ENCODE measurements around the gene GABBR1.

Gene GABBR1

GRCh38 chr6:29577544-29577943, 55.4 kb downstream of the GABBR1 start:
- Histone ChIP-seq H3K9me3 (ENCODE audit: control insufficient read depth, low read length) (no peaks in the 10 kb centered on the region), H3K23ac (ENCODE audit: low read length in 2 of 2) (no peak overlapping the region), H4K91ac (ENCODE audit: low read length) (no peak overlapping the region), H2BK5ac (ENCODE audit: low read depth, low read length, poor library complexity, severe bottlenecking) (no peak overlapping the region), H4K8ac (ENCODE audit: low read length) (no peak overlapping the region), H3K18ac (ENCODE audit: low read depth in 1 of 2, low read length in 2 of 2) (no peak overlapping the region), H3K27ac (ENCODE audit: low read length, poor library complexity, severe bottlenecking) (no peak overlapping the region), H3K79me1 (replicated peaks; ENCODE audit: low read length, poor library complexity, severe bottlenecking) (no peaks in the 10 kb centered on the region), H2BK15ac (ENCODE audit: low read depth, poor library complexity, severe bottlenecking) (no peak overlapping the region), H2AFZ (ENCODE audit: low read depth, low read length) (no peak overlapping the region), H2BK120ac (ENCODE audit: low read depth, low read length) (no peak overlapping the region), H3K4me3 (ENCODE audit: insufficient read depth in 1 of 2, low read depth in 1 of 2, low read length in 2 of 2) (no peak overlapping the region), H3K4me2 (ENCODE audit: low read length, poor library complexity, severe bottlenecking) (no peak overlapping the region), H2AK5ac (ENCODE audit: low read length, severe bottlenecking) (no peak overlapping the region), H3K9ac (ENCODE audit: low read length) (no peak overlapping the region), H3K36me3 (ENCODE audit: control insufficient read depth in 1 of 2, insufficient read depth in 2 of 2, low read depth in 1 of 2, low read length in 2 of 2) (no peaks in the 10 kb centered on the region), H3K4me1 (ENCODE audit: control insufficient read depth, insufficient read depth, low read depth, low read length) (peaks cover 2% of the 10 kb centered on the region), H3K14ac (ENCODE audit: low read length in 2 of 2) (no peak overlapping the region), H2BK12ac (ENCODE audit: low read length in 2 of 2) (no peak overlapping the region), H3K4ac (ENCODE audit: low read depth in 1 of 2, low read length in 2 of 2) (no peak overlapping the region), H3K27me3 (ENCODE audit: control insufficient read depth in 1 of 2, insufficient read depth in 1 of 2, low read length in 2 of 2) (peaks cover 5 to 18% of the 10 kb centered on the region in 2 experiments)
- no peak for DNase-seq
- 79% methylated on average over 7 of the region's 7 CpGs for WGBS

DNA sequence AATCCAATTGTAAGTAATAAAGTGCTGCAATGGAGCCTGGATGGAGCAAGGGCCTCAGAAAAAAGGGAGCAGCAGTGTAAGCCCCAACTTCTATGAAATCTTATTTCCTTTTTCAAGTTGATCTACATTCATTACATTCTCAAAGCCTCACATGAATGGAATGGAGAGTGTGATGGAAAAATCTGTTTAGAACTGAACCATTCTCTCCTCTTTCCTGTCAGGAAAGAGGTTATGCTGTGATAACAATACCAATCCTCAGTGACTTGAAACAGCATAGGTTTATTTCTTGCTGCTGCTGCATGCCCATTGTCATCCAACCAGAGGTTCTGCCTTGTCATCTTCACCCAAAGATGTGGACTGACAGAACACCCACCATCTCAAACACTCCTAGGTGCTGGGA, 56.9 kb downstream of the GABBR1 start:
- Histone ChIP-seq H3K9ac (ENCODE audit: low read length) (no peak overlapping the region), H2BK15ac (ENCODE audit: low read depth, poor library complexity, severe bottlenecking) (no peak overlapping the region), H2BK5ac (ENCODE audit: low read depth, low read length, poor library complexity, severe bottlenecking) (no peak overlapping the region), H2BK12ac (ENCODE audit: low read length in 2 of 2) (no peak overlapping the region), H3K9me3 (ENCODE audit: control insufficient read depth, low read length) (no peaks in the 10 kb centered on the region), H3K14ac (ENCODE audit: low read length in 2 of 2) (no peak overlapping the region), H3K18ac (ENCODE audit: low read depth in 1 of 2, low read length in 2 of 2) (no peak overlapping the region), H4K91ac (ENCODE audit: low read length) (no peak overlapping the region), H3K4me2 (ENCODE audit: low read length, poor library complexity, severe bottlenecking) (no peak overlapping the region), H2AFZ (ENCODE audit: low read depth, low read length) (no peak overlapping the region), H3K79me1 (replicated peaks; ENCODE audit: low read length, poor library complexity, severe bottlenecking) (no peaks in the 10 kb centered on the region), H2BK120ac (ENCODE audit: low read depth, low read length) (no peak overlapping the region), H4K8ac (ENCODE audit: low read length) (no peak overlapping the region), H2AK5ac (ENCODE audit: low read length, severe bottlenecking) (no peak overlapping the region), H3K4ac (ENCODE audit: low read depth in 1 of 2, low read length in 2 of 2) (no peak overlapping the region), H3K27me3 (ENCODE audit: control insufficient read depth in 1 of 2, insufficient read depth in 1 of 2, low read length in 2 of 2) (peaks cover 5 to 20% of the 10 kb centered on the region in 2 experiments), H3K23ac (ENCODE audit: low read length in 2 of 2) (no peak overlapping the region), H3K36me3 (ENCODE audit: control insufficient read depth in 1 of 2, insufficient read depth in 2 of 2, low read depth in 1 of 2, low read length in 2 of 2) (no peaks in the 10 kb centered on the region), H3K27ac (ENCODE audit: low read length, poor library complexity, severe bottlenecking) (no peak overlapping the region), H3K4me1 (ENCODE audit: control insufficient read depth, insufficient read depth, low read depth, low read length) (no peaks in the 10 kb centered on the region), H3K4me3 (ENCODE audit: insufficient read depth in 1 of 2, low read depth in 1 of 2, low read length in 2 of 2) (no peak overlapping the region)
- no peak for DNase-seq

DNA sequence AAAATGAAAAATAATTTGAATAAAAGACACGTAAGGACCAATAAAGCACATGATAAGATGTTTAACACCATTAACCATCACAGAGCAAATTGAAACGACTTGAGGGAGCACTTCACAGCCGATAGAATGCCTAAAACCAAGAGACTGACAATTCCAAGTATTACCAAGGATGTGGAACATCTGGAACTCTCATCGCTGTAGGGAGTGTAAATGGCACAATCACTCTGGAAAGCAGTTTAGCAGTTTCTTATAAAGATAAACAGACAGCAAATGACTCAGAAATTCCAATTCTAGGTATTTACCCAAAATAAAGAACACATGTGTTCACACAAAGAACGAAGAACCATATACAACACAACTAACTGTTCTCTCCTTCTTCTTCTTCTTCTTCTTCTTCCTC, 65.0 kb downstream of the GABBR1 start:
- Histone ChIP-seq H3K4me2 (ENCODE audit: low read length, poor library complexity, severe bottlenecking) (no peak overlapping the region), H3K4me1 (ENCODE audit: control insufficient read depth, insufficient read depth, low read depth, low read length) (no peaks in the 10 kb centered on the region), H2BK5ac (ENCODE audit: low read depth, low read length, poor library complexity, severe bottlenecking) (no peak overlapping the region), H2AK5ac (ENCODE audit: low read length, severe bottlenecking) (no peak overlapping the region), H4K8ac (ENCODE audit: low read length) (no peak overlapping the region), H4K91ac (ENCODE audit: low read length) (no peak overlapping the region), H3K4ac (ENCODE audit: low read depth in 1 of 2, low read length in 2 of 2) (no peak overlapping the region), H3K9ac (ENCODE audit: low read length) (no peak overlapping the region), H3K36me3 (ENCODE audit: control insufficient read depth in 1 of 2, insufficient read depth in 2 of 2, low read depth in 1 of 2, low read length in 2 of 2) (no peaks in the 10 kb centered on the region), H3K27me3 (ENCODE audit: control insufficient read depth in 1 of 2, insufficient read depth in 1 of 2, low read length in 2 of 2) (peaks cover 0 to 11% of the 10 kb centered on the region in 2 experiments), H3K9me3 (ENCODE audit: control insufficient read depth, low read length) (no peaks in the 10 kb centered on the region), H3K14ac (ENCODE audit: low read length in 2 of 2) (no peak overlapping the region), H3K27ac (ENCODE audit: low read length, poor library complexity, severe bottlenecking) (no peak overlapping the region), H2BK15ac (ENCODE audit: low read depth, poor library complexity, severe bottlenecking) (no peak overlapping the region), H3K4me3 (ENCODE audit: insufficient read depth in 1 of 2, low read depth in 1 of 2, low read length in 2 of 2) (no peak overlapping the region), H2BK12ac (ENCODE audit: low read length in 2 of 2) (no peak overlapping the region), H3K79me1 (replicated peaks; ENCODE audit: low read length, poor library complexity, severe bottlenecking) (no peaks in the 10 kb centered on the region), H2BK120ac (ENCODE audit: low read depth, low read length) (no peak overlapping the region), H3K18ac (ENCODE audit: low read depth in 1 of 2, low read length in 2 of 2) (no peak overlapping the region), H3K23ac (ENCODE audit: low read length in 2 of 2) (no peak overlapping the region), H2AFZ (ENCODE audit: low read depth, low read length) (no peak overlapping the region)
- 68% methylated on average over 5 of the region's 5 CpGs for WGBS
- DNase-seq: no peak

GRCh38 chr6:29567541-29567940, 65.4 kb downstream of the GABBR1 start:
- no peak overlapping the region for H4K91ac ChIP-seq (ENCODE audit: low read length)
- H3K79me1 ChIP-seq (replicated peaks; ENCODE audit: low read length, poor library complexity, severe bottlenecking): no peaks in the 10 kb centered on the region
- no peaks in the 10 kb centered on the region for H3K36me3 ChIP-seq (ENCODE audit: control insufficient read depth in 1 of 2, insufficient read depth in 2 of 2, low read depth in 1 of 2, low read length in 2 of 2)
- H2BK12ac ChIP-seq (ENCODE audit: low read length in 2 of 2): no peak overlapping the region
- H3K9ac ChIP-seq (ENCODE audit: low read length): no peak overlapping the region
- no peak overlapping the region for H3K18ac ChIP-seq (ENCODE audit: low read depth in 1 of 2, low read length in 2 of 2)
- no peak overlapping the region for H2AK5ac ChIP-seq (ENCODE audit: low read length, severe bottlenecking)
- no CpG with 5 or more reads among the region's 2 CpGs for WGBS
- no peak overlapping the region for H3K23ac ChIP-seq (ENCODE audit: low read length in 2 of 2)
- H3K4me2 ChIP-seq (ENCODE audit: low read length, poor library complexity, severe bottlenecking): no peak overlapping the region
- H3K4me3 ChIP-seq (ENCODE audit: insufficient read depth in 1 of 2, low read depth in 1 of 2, low read length in 2 of 2): no peak overlapping the region
- H3K4ac ChIP-seq (ENCODE audit: low read depth in 1 of 2, low read length in 2 of 2): no peak overlapping the region
- H2BK15ac ChIP-seq (ENCODE audit: low read depth, poor library complexity, severe bottlenecking): no peak overlapping the region
- H3K27me3 ChIP-seq (ENCODE audit: control insufficient read depth in 1 of 2, insufficient read depth in 1 of 2, low read length in 2 of 2): peaks cover 0 to 11% of the 10 kb centered on the region in 2 experiments
- H3K9me3 ChIP-seq (ENCODE audit: control insufficient read depth, low read length): no peaks in the 10 kb centered on the region
- H2BK5ac ChIP-seq (ENCODE audit: low read depth, low read length, poor library complexity, severe bottlenecking): no peak overlapping the region
- H3K14ac ChIP-seq (ENCODE audit: low read length in 2 of 2): no peak overlapping the region
- H2AFZ ChIP-seq (ENCODE audit: low read depth, low read length): no peak overlapping the region
- H3K27ac ChIP-seq (ENCODE audit: low read length, poor library complexity, severe bottlenecking): no peak overlapping the region
- H4K8ac ChIP-seq (ENCODE audit: low read length): no peak overlapping the region
- no peak overlapping the region for H2BK120ac ChIP-seq (ENCODE audit: low read depth, low read length)
- no peak for DNase-seq
- no peaks in the 10 kb centered on the region for H3K4me1 ChIP-seq (ENCODE audit: control insufficient read depth, insufficient read depth, low read depth, low read length)
